Lung (tissue), 12 donors: ENCODE measurements around the gene PHF8. TPM values are rescaled to one million over a fixed set of nuclear protein-coding genes. Genes with fewer than 3 reads are reported as not detected.

Experiments
- ATAC-seq: fragments of 200-7000 bp; cut with Tn5 transposase; one replicate; pipeline ENCODE4 v1.9.1; 2020; ENCODE audit warnings: moderate number of reproducible peaks; ENCODE audit not compliant: insufficient read depth, low FRiP score
- DNase-seq, 3 donors: peaks; one replicate each; pipeline ENCODE4 v3.0.0-alpha.2; 2013 to 2017
- H3K27ac ChIP-seq, 2 donors: one replicate each; pipeline ENCODE4 v1.5.1; 2013; ENCODE audit warnings: mild to moderate bottlenecking in 2 of 2, moderate library complexity in 2 of 2, control low read depth in 1 of 2, inconsistent platforms in 1 of 2, low read depth in 1 of 2, low read length in 1 of 2
- H3K27me3 ChIP-seq, 3 donors: one replicate each; pipeline ENCODE4 v1.5.1; 2013; ENCODE audit warnings: low read length in 2 of 3; ENCODE audit not compliant: control insufficient read depth in 3 of 3, insufficient read depth in 3 of 3
- H3K36me3 ChIP-seq, 4 donors: one replicate each; pipeline ENCODE4 v1.5.1; 2013; ENCODE audit warnings: low read length in 4 of 4, mild to moderate bottlenecking in 1 of 4, moderate library complexity in 1 of 4; ENCODE audit not compliant: control insufficient read depth in 4 of 4, insufficient read depth in 4 of 4
- H3K4me1 ChIP-seq, 5 donors: one replicate each; pipeline ENCODE4 v1.5.1; 2013; ENCODE audit warnings: low read length in 5 of 5, mild to moderate bottlenecking in 2 of 5, moderate library complexity in 1 of 5; ENCODE audit not compliant: control insufficient read depth in 5 of 5, insufficient read depth in 5 of 5
- H3K4me3 ChIP-seq: one replicate; pipeline ENCODE4 v1.5.1; 2013; ENCODE audit warnings: mild to moderate bottlenecking, control low read depth, moderate library complexity
- H3K9ac ChIP-seq, 2 donors: one replicate each; pipeline ENCODE4 v1.5.1; 2013; ENCODE audit warnings: low read length in 2 of 2, control low read depth in 1 of 2; ENCODE audit not compliant: insufficient read depth in 1 of 2
- H3K9me3 ChIP-seq, 4 donors: one replicate each; pipeline ENCODE4 v1.5.1; 2013; ENCODE audit warnings: low read length in 3 of 4, mild to moderate bottlenecking in 1 of 4, moderate library complexity in 1 of 4; ENCODE audit not compliant: control insufficient read depth in 4 of 4, insufficient read depth in 3 of 4
- CTCF ChIP-seq: IDR thresholded peaks from 2 replicates; pipeline ENCODE4 v1.5.1; 2012; ENCODE audit warnings: mild to moderate bottlenecking; ENCODE audit errors: control extremely low read depth, extremely low read depth
- WGBS, 2 donors: extraction: QIAGEN DNeasy Blood & Tissue Kit; methylation state at CpG; one replicate each; pipeline ENCODE4 v1.1.7; 2013; 5-methylcytosine and 5-hydroxymethylcytosine counted together
- polyA plus RNA-seq, 2 donors: library from polyadenylated mRNA; stranded (reverse); fragments of 200-250 nt; gene quantifications; one replicate each; pipeline ENCODE4 v1.2.1, GENCODE V29; 2013
- total RNA-seq, 2 donors: library from RNA; depleted of rRNA in 1 of 2; stranded (reverse); fragments of >200 nt in 1 of 2; gene quantifications; one replicate each; pipeline ENCODE4 v1.2.1, GENCODE V29; 2014 to 2021
- donor health status: control.
- donor health status: control.
- donor health status: Bipolar disorder and iron deficiency.
- donor health status: healthy.
- donor health status: DM: yes; HTN: yes; CAD: no.

PHF8 gene
- total and polyA plus RNA-seq, 4 donors = 7.2 to 37.5 (median 19.5) TPM

GRCh38 chrX:53940180-53940579 is 104.1 kb downstream of the PHF8 start:
- Histone ChIP-seq H3K27me3 (peaks cover 0 to 2% (median 0%) of the 10 kb centered on the region in 3 donors), H3K4me1 (no peaks in the 10 kb centered on the region), H3K27ac (no peak overlapping the region), H3K9ac (no peak overlapping the region), H3K36me3 (peaks cover 9 to 18% (median 15%) of the 10 kb centered on the region in 4 donors), H3K4me3 (no peak overlapping the region), H3K9me3 (peaks cover 0 to 4% (median 0%) of the 10 kb centered on the region in 4 donors)
- no peak for DNase-seq
- TF ChIP-seq CTCF = no peak
- no peak for ATAC-seq
- 84 to 97% methylated on average over 8 of the region's 8 CpGs for WGBS, 2 donors

GRCh38 chrX:53939127-53939526 is 105.1 kb downstream of the PHF8 start:
- 23 to 77% methylated on average over 2 to 3 of the region's 3 CpGs for WGBS, 2 donors
- TF ChIP-seq CTCF = no peak
- Histone ChIP-seq H3K9ac (no peak overlapping the region), H3K4me1 (no peaks in the 10 kb centered on the region), H3K4me3 (no peak overlapping the region), H3K27ac (no peak overlapping the region), H3K27me3 (peaks cover 0 to 2% (median 0%) of the 10 kb centered on the region in 3 donors), H3K36me3 (peaks cover 9 to 18% (median 15%) of the 10 kb centered on the region in 4 donors), H3K9me3 (peaks cover 0 to 4% (median 0%) of the 10 kb centered on the region in 4 donors)
- no peak for DNase-seq
- no peak for ATAC-seq

- TF ChIP-seq CTCF = no peak
- Histone ChIP-seq H3K4me3 (no peak overlapping the region), H3K4me1 (no peaks in the 10 kb centered on the region), H3K9me3 (no peaks in the 10 kb centered on the region), H3K36me3 (no peaks in the 10 kb centered on the region), H3K27ac (no peak overlapping the region), H3K27me3 (no peaks in the 10 kb centered on the region), H3K9ac (no peak overlapping the region)
- WGBS, 2 donors = 63 to 81% methylated on average over 5 of the region's 5 CpGs
- ATAC-seq (no peak), DNase-seq (no peak)
These were observed 113.5 kb downstream of the PHF8 start for GRCh38 chrX:53930515-53931380.
